GM12878 (cell line): ENCODE data around the gene NR2F1-AS1. TPM values are rescaled to one million over a fixed set of nuclear protein-coding genes. Genes with fewer than 3 reads are reported as not detected.

Experiments used
- ATAC-seq: fragments of 200-7000 bp; cut with Tn5 transposase; 3 replicates; pipeline ENCODE4 v1.9.1; 2020; ENCODE audit warnings: mild to moderate bottlenecking, moderate library complexity
- BruUV-seq: library from RNA; stranded (reverse); fragments of 400-500 nt; replicated peaks from 2 replicates; lab custom pipeline; 2021; lab: Mats Ljungman, UMichigan
- CTCF ChIA-PET: fragments of 300-600 bp; sonication (Branson Sonifier 250); formaldehyde crosslinking; extraction: SDS; loops from one replicate; lab custom pipeline; 2021; ENCODE audit warnings: inconsistent platforms; lab: Yijun Ruan, JAX
- POLR2A ChIA-PET: fragments of 350-600 bp; formaldehyde crosslinking; extraction: SDS; loops from one replicate; lab custom pipeline; 2021; ENCODE audit warnings: inconsistent platforms; lab: Charles Lee
- RAD21 ChIA-PET: fragments of 300-600 bp; sonication (Branson Sonifier 250); formaldehyde crosslinking; loops from one replicate; lab custom pipeline; 2023; ENCODE audit warnings: antibody characterized with exemption; ENCODE audit not compliant: unreplicated experiment; lab: Charles Lee
- SMC1A ChIA-PET: fragments of 300-600 bp; sonication (Branson Sonifier 250); formaldehyde crosslinking; loops from one replicate; lab custom pipeline; 2023; ENCODE audit not compliant: unreplicated experiment, uncharacterized antibody; lab: Charles Lee
- DNase-seq: peaks from one replicate; pipeline ENCODE4 v3.0.0-alpha.2; 2011; ENCODE audit warnings: low read depth, low spot score
- FAIRE-seq: peaks from 3 replicates; lab custom pipeline; 2011; peaks lifted over from hg19 to GRCh38; lab: Jason Lieb, UNC
- H2AFZ ChIP-seq: 2 replicates; pipeline ENCODE4 v1.6.0; 2011; ENCODE audit warnings: low read depth, low read length, control low read depth; ENCODE audit not compliant: control insufficient read depth
- H3K27ac ChIP-seq: 2 replicates; pipeline ENCODE4 v1.5.1; 2011; ENCODE audit warnings: control low read depth; ENCODE audit not compliant: control insufficient read depth, insufficient read depth
- H3K27me3 ChIP-seq, 2 experiments: replicated peaks in 1 of 2; 2 replicates each; pipeline versions ENCODE4 v1.6.0 to v1.6.1; 2011; ENCODE audit warnings: low read length in 1 of 2; ENCODE audit not compliant: control insufficient read depth in 2 of 2, insufficient read depth in 2 of 2
- H3K36me3 ChIP-seq, 2 experiments: 2 replicates each; pipeline ENCODE4 v1.5.1; 2011; ENCODE audit warnings: low read length in 1 of 2; ENCODE audit not compliant: control insufficient read depth in 2 of 2, insufficient read depth in 2 of 2
- H3K4me1 ChIP-seq: 2 replicates; pipeline ENCODE4 v1.6.1; 2011; ENCODE audit warnings: mild to moderate bottlenecking, low read length, moderate library complexity, mixed read lengths; ENCODE audit not compliant: control insufficient read depth, insufficient read depth
- H3K4me2 ChIP-seq: 2 replicates; pipeline ENCODE4 v1.6.0; 2011; ENCODE audit warnings: control low read depth; ENCODE audit not compliant: control insufficient read depth, insufficient read depth
- H3K4me3 ChIP-seq: fragments of 200-600 bp; sonication (generic); 2 replicates; pipeline ENCODE4 v1.5.1; 2016
- H3K79me2 ChIP-seq: 2 replicates; pipeline ENCODE4 v1.6.0; 2011; ENCODE audit warnings: low read length; ENCODE audit not compliant: control insufficient read depth, insufficient read depth
- H3K9ac ChIP-seq: 2 replicates; pipeline ENCODE4 v1.8.0; 2011; ENCODE audit warnings: low read length, control low read depth, mixed read lengths; ENCODE audit not compliant: control insufficient read depth, insufficient read depth
- H3K9me3 ChIP-seq: replicated peaks from 3 replicates; pipeline ENCODE4 v1.5.1; 2011; ENCODE audit warnings: mild to moderate bottlenecking, low read length; ENCODE audit not compliant: control insufficient read depth, insufficient read depth
- H4K20me1 ChIP-seq: 2 replicates; pipeline ENCODE4 v1.6.0; 2011; ENCODE audit not compliant: control insufficient read depth, insufficient read depth
- BCLAF1 ChIP-seq: fragments of 450-650 bp; IDR thresholded peaks from 2 replicates; pipeline ENCODE4 v1.6.1; 2017; ENCODE audit warnings: antibody characterized with exemption, mild to moderate bottlenecking, moderate library complexity
- CEBPB ChIP-seq, 2 experiments: fragments of 150-350 bp in 1 of 2; IDR thresholded peaks; 2 replicates each; pipeline ENCODE4 v1.6.1; 2012 to 2014; ENCODE audit warnings: low read depth in 2 of 2, low read length in 2 of 2, borderline replicate concordance in 1 of 2, inconsistent platforms in 1 of 2
- CHD2 ChIP-seq: IDR thresholded peaks from 2 replicates; pipeline ENCODE4 v1.6.1; 2011; ENCODE audit warnings: low read depth, low read length, improper control_type of control experiment, borderline replicate concordance
- GATAD2B ChIP-seq: fragments of 450-650 bp; conservative IDR thresholded peaks from 2 replicates; pipeline ENCODE4 v1.6.1; 2017; ENCODE audit warnings: low read depth, mild to moderate bottlenecking, moderate library complexity
- MEF2A ChIP-seq: IDR thresholded peaks from 2 replicates; pipeline ENCODE4 v1.6.1; 2011; ENCODE audit warnings: low read depth, mild to moderate bottlenecking, low read length, moderate library complexity; ENCODE audit not compliant: insufficient read depth
- NFYB ChIP-seq: IDR thresholded peaks from 2 replicates; pipeline ENCODE4 v1.6.1; 2011; ENCODE audit warnings: low read depth, mild to moderate bottlenecking, low read length, improper control_type of control experiment, moderate library complexity; ENCODE audit not compliant: insufficient read depth
- NR2C1 ChIP-seq: fragments of 450-650 bp; IDR thresholded peaks from 2 replicates; pipeline ENCODE4 v1.6.1; 2017; ENCODE audit warnings: antibody characterized with exemption, mild to moderate bottlenecking, moderate library complexity
- RBBP5 ChIP-seq: fragments of 200-600 bp; sonication (generic); conservative IDR thresholded peaks from 2 replicates; pipeline ENCODE4 v1.6.1; 2016
- SRF ChIP-seq, 2 experiments: IDR thresholded peaks; 2 replicates each; pipeline ENCODE4 v1.6.1; 2011; ENCODE audit warnings: low read depth in 2 of 2, low read length in 2 of 2, mild to moderate bottlenecking in 1 of 2, moderate library complexity in 1 of 2
- TCF7 ChIP-seq: IDR thresholded peaks from 2 replicates; pipeline ENCODE4 v1.6.1; 2014; ENCODE audit warnings: antibody characterized with exemption, borderline replicate concordance
- WGBS: methylation state at CpG from one replicate; pipeline ENCODE4 v1.1.6; 2016; ENCODE audit warnings: low lambda C conversion rate; ENCODE audit not compliant: insufficient replicate concordance, insufficient coverage; ENCODE audit errors: missing lambda C conversion rate; 5-methylcytosine and 5-hydroxymethylcytosine counted together
- in situ Hi-C: fragments of 300-500 bp; cut with MboI; formaldehyde crosslinking; loops from 9 replicates; pipeline ENCODE4 v1.14.3; 2018; ENCODE audit warnings: mixed read lengths
- intact Hi-C: fragments of 100-400 bp; cut with micrococcal nuclease; formaldehyde crosslinking; loops from one replicate; pipeline ENCODE4 v1.14.2; 2022; ENCODE audit not compliant: unreplicated experiment
- polyA plus RNA-seq, 11 experiments: library from polyadenylated mRNA; depleted of rRNA in 4 of 11; unstranded in 6 of 11; stranded (reverse) in 5 of 11; fragments of >200 nt; fragmentation: Nextera tagmentation in 4 of 11; fragmentation: Illumina TruSeq in 1 of 11; extraction: Ambion mirVana in 4 of 11; extraction: Trizol in 1 of 11; gene quantifications; 1 replicate in 1 of 11; 2 replicates in 10 of 11; pipeline versions ENCODE4 v1.2.1 to v1.2.3, GENCODE V29; 2011 to 2016; ENCODE audit warnings: inconsistent platforms in 2 of 11, missing spikeins in 2 of 11, low read depth in 1 of 11
- total RNA-seq, 4 experiments: library from RNA; depleted of rRNA in 3 of 4; stranded (reverse); fragments of >200 nt in 3 of 4; fragmentation: Illumina TruSeq in 1 of 4; extraction: Trizol in 1 of 4; gene quantifications; 2 replicates each; pipeline versions ENCODE4 v1.2.1 to v1.2.3, GENCODE V29; 2013 to 2021
- TF ChIP-seq, protein P1 (sequence below): fragments of 150-350 bp; IDR thresholded peaks from 2 replicates; pipeline ENCODE4 v1.6.1; 2016; ENCODE audit warnings: low read depth, low read length

Gene NR2F1-AS1
- total and polyA plus RNA-seq, 10 of the 15 experiments (the other 5 are each of a cell fraction or from before 2014, with no cell fraction given), result 0.11 to 0.85 (median 0.27) TPM

GRCh38 chr5:93577854-93578812, 2.9 kb downstream of the NR2F1-AS1 start:
- BruUV-seq, result no TSS peak
- RAD21 ChIA-PET, result interaction anchor here (0.7 to 1.4 kb wide), 2 partner anchors 43 to 223 kb away, joined by 3 to 4 read pairs; no protein-coding TSS in a partner anchor
- Histone ChIP-seq H3K4me1 (peaks cover 18% of the 10 kb centered on the region), H4K20me1 (no peaks in the 10 kb centered on the region), H3K9ac (no peak overlapping the region), H3K27ac (no peak overlapping the region), H2AFZ (no peak overlapping the region; the same call in 1 of the 2 replicates), H3K79me2 (no peaks in the 10 kb centered on the region), H3K4me2 (no peak overlapping the region), H3K36me3 (no peaks in the 10 kb centered on the region), H3K27me3 (peaks cover 12 to 35% of the 10 kb centered on the region in 2 experiments), H3K9me3 (no peaks in the 10 kb centered on the region), H3K4me3 (no peak overlapping the region)
- in situ Hi-C loops (loop anchor here (25.0 kb wide), 1 partner anchor 1109 kb away; no protein-coding TSS in a partner anchor), intact Hi-C loops (no loop called here)
- SMC1A ChIA-PET, result interaction anchor here (0.8 to 1.6 kb wide), 2 partner anchors 18 to 206 kb away, joined by 3 to 7 read pairs; no protein-coding TSS in a partner anchor
- TF ChIP-seq MEF2A, result no peak
- TF ChIP-seq, protein P1, sequence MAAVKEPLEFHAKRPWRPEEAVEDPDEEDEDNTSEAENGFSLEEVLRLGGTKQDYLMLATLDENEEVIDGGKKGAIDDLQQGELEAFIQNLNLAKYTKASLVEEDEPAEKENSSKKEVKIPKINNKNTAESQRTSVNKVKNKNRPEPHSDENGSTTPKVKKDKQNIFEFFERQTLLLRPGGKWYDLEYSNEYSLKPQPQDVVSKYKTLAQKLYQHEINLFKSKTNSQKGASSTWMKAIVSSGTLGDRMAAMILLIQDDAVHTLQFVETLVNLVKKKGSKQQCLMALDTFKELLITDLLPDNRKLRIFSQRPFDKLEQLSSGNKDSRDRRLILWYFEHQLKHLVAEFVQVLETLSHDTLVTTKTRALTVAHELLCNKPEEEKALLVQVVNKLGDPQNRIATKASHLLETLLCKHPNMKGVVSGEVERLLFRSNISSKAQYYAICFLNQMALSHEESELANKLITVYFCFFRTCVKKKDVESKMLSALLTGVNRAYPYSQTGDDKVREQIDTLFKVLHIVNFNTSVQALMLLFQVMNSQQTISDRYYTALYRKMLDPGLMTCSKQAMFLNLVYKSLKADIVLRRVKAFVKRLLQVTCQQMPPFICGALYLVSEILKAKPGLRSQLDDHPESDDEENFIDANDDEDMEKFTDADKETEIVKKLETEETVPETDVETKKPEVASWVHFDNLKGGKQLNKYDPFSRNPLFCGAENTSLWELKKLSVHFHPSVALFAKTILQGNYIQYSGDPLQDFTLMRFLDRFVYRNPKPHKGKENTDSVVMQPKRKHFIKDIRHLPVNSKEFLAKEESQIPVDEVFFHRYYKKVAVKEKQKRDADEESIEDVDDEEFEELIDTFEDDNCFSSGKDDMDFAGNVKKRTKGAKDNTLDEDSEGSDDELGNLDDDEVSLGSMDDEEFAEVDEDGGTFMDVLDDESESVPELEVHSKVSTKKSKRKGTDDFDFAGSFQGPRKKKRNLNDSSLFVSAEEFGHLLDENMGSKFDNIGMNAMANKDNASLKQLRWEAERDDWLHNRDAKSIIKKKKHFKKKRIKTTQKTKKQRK, result no peak
- no peak for TF ChIP-seq CEBPB (IDR thresholded peaks at IDR 0.05; ENCODE audit: borderline replicate concordance in 1 of 2, low read depth in 2 of 2, low read length in 2 of 2)
- no peak for TF ChIP-seq TCF7
- no peak for TF ChIP-seq GATAD2B
- no peak for TF ChIP-seq CHD2
- TF ChIP-seq NFYB, result no peak
- TF ChIP-seq RBBP5, result no peak
- no peak for TF ChIP-seq BCLAF1
- no peak for TF ChIP-seq NR2C1
- TF ChIP-seq SRF (IDR thresholded peaks at IDR 0.05; ENCODE audit: low read depth in 2 of 2, low read length in 2 of 2), result no peak
- WGBS, result 37% methylated on average over 25 of the region's 25 CpGs
- CTCF ChIA-PET, result interaction anchor here (1.7 kb wide), 1 partner anchor 222 kb away, joined by 5 read pairs; no protein-coding TSS in a partner anchor
- no peak for FAIRE-seq
- no peak for ATAC-seq
- POLR2A ChIA-PET, result interaction anchor here (1.5 kb wide), 1 partner anchor 16 kb away, joined by 4 read pairs; no protein-coding TSS in a partner anchor
- no peak for DNase-seq
